Kidney epithelial cell (primary cell): Measurements from ENCODE around the gene FANCE. TPM values are rescaled to one million over a fixed set of nuclear protein-coding genes. Genes with fewer than 3 reads are reported as not detected.

Experiments used
- DNase-seq: peaks from one replicate; pipeline ENCODE4 v3.0.0-alpha.2; 2010; ENCODE audit warnings: low read depth
- H3K27me3 ChIP-seq: 2 replicates; pipeline ENCODE4 v1.6.0; 2011; ENCODE audit warnings: low read length; ENCODE audit not compliant: control insufficient read depth, insufficient read depth
- H3K36me3 ChIP-seq: 2 replicates; pipeline ENCODE4 v1.5.1; 2011; ENCODE audit warnings: low read length; ENCODE audit not compliant: control insufficient read depth, insufficient read depth
- H3K4me3 ChIP-seq: 2 replicates; pipeline ENCODE4 v1.5.1; 2011; ENCODE audit warnings: low read depth, mild to moderate bottlenecking, control low read depth, low read length
- CTCF ChIP-seq: IDR thresholded peaks from 2 replicates; pipeline ENCODE4 v1.5.1; 2011; ENCODE audit warnings: mild to moderate bottlenecking, moderate library complexity, low read length, control low read depth, inconsistent platforms; ENCODE audit not compliant: insufficient read depth, poor library complexity, severe bottlenecking
- total RNA-seq: library from RNA; depleted of rRNA; stranded (reverse); fragments of >200 nt; gene quantifications from 2 replicates; pipeline ENCODE4 v1.2.3, GENCODE V29; 2015

FANCE gene
- total RNA-seq, 1 donor from 2014 or later = 5.8 TPM

GRCh38 chr6:35468181-35468979 lies 16.2 kb downstream of the FANCE start, which contains the start of gene RPL10A:
TSS of gene RPL10A (plus strand) at chr6:35468401. CDS start at chr6:35468435, 34 bp downstream.
- peak within 1 kb of the TSS; percentile 93 for H3K4me3 ChIP-seq
- no peaks in the 10 kb centered on the region for H3K27me3 ChIP-seq
- H3K36me3 ChIP-seq = peaks cover 3% of the 10 kb centered on the region
- peak; percentile 84 for DNase-seq
- peak; percentile 96 for TF ChIP-seq CTCF

GRCh38 chr6:35468980-35469750 lies 17.0 kb downstream of the FANCE start:
- peaks cover 3% of the 10 kb centered on the region for H3K36me3 ChIP-seq
- no peak for DNase-seq

GRCh38 chr6:35469751-35470662 lies 17.9 kb downstream of the FANCE start:
- Histone ChIP-seq H3K4me3 (peak overlapping the region; percentile 93), H3K27me3 (no peaks in the 10 kb centered on the region), H3K36me3 (peaks cover 4% of the 10 kb centered on the region)
- no peak for DNase-seq
- no peak for TF ChIP-seq CTCF

More at GRCh38 chr6:35468980-35469750, 17.0 kb downstream of the FANCE start:
- no peak for TF ChIP-seq CTCF
- Histone ChIP-seq H3K4me3 (peak overlapping the region; percentile 93), H3K27me3 (no peaks in the 10 kb centered on the region)

GRCh38 chr6:35470663-35471120 lies 18.6 kb downstream of the FANCE start:
- DNase-seq = no peak
- TF ChIP-seq CTCF = no peak
- Histone ChIP-seq H3K4me3 (no peak overlapping the region), H3K27me3 (no peaks in the 10 kb centered on the region), H3K36me3 (peaks cover 4% of the 10 kb centered on the region)

- Histone ChIP-seq H3K27me3 (no peaks in the 10 kb centered on the region), H3K4me3 (no peak overlapping the region), H3K36me3 (peaks cover 4% of the 10 kb centered on the region)
- no peak for DNase-seq
- TF ChIP-seq CTCF = no peak
Measured at GRCh38 chr6:35471836-35472345, 19.8 kb downstream of the FANCE start.
